NCI-H2107 (cell line): Measurements from ENCODE around the gene KLHL17.

ENCODE experiments used
- DNase-seq: peaks from one replicate; lab custom pipeline; 2025; lab: John Stamatoyannopoulos, UW

KLHL17 gene

GRCh38 chr1:923131-923990 lies 37.0 kb upstream of the KLHL17 start, which contains the start of gene SAMD11:
TSS of gene SAMD11 (plus strand) at chr1:923923. CDS start at chr1:924432, 509 bp downstream.
- no peak for DNase-seq

DNA sequence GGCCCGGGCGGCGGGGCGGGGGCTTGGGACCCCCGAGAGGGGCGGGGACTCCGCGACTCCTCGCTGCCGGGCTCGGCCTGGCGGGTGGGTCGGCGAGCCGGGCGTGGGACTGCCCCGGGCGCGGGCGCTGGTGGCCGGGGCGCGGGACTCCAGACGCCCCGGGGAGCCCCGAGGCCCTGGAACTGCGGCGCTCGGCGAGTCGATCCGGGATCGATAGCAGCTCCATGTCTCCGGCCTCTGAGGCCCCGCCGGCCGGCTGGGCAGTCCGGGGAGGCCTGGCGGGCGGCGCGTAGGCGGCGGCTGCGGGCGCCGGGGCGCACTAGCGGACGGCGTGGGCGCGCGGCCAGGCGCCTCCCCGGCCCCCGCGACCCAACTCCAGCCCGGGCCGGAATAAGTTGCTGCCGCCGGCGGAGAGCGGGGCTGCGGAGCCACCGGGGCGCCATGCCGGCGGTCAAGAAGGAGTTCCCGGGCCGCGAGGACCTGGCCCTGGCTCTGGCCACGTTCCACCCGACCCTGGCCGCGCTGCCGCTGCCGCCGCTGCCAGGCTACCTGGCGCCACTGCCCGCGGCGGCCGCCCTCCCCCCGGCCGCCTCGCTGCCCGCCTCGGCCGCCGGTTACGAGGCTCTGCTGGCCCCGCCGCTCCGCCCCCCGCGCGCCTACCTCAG lies 36.3 kb upstream of the KLHL17 start:
- DNase-seq = no peak

DNA sequence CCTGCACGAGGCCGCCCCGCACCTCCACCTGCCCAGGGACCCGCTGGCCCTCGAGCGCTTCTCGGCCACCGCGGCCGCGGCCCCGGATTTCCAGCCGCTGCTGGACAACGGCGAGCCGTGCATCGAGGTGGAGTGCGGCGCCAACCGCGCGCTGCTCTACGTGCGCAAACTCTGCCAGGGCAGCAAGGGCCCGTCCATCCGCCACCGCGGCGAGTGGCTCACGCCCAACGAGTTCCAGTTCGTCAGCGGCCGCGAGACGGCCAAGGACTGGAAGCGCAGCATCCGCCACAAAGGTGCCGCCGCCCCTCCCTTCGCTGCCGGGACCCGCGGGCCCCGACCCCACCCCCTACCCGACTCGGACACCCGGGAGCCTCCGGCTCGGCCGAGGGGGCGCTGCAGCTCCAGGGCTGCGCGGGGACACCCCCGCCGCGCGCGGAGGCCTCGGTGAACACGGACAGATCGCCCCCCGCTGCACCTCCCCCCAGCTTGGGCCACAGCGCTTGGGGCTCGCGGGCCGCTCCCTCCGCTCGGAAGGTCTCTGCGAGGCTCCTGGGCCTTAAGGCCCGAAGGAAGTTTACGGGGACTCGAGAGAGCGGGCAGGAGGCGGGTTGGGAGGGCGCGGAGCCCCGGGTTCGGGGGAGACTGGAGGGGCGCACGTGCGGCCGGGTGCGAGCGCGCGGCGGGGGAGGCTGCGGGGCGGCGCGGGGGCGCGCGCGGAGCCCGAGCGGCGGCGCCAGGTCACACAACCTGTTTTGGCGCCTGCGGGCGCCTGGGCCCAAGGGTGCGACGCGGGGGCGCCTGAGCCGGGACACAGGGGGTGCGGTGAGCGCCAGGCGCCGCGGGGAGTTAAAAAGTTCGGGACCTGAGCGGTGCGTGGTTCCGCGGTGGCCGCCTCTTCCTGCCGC lies 35.5 kb upstream of the KLHL17 start:
- no peak for DNase-seq

GRCh38 chr1:925561-926421 lies 34.6 kb upstream of the KLHL17 start:
- no peak for DNase-seq

DNA sequence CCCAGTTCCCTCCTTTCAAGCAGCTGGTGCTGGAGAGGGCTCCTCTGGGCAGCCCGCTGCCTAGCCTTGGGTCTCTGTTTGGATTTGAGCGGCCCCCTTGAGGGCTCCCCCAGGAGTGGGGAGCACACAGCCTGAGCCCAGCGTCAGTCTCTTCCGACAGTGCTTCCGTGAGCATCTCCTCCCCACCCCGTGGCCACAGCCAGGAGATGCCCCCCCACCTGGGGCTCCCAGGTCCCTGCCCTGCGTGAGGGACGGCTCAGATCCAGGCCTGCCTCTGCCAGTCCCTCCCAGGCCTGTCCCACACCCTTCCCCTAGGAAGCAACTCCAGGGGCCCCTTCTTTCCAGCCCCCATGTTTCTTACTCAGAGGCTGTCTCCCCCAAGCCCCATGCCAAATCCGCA lies 33.1 kb upstream of the KLHL17 start:
- no peak for DNase-seq

DNA sequence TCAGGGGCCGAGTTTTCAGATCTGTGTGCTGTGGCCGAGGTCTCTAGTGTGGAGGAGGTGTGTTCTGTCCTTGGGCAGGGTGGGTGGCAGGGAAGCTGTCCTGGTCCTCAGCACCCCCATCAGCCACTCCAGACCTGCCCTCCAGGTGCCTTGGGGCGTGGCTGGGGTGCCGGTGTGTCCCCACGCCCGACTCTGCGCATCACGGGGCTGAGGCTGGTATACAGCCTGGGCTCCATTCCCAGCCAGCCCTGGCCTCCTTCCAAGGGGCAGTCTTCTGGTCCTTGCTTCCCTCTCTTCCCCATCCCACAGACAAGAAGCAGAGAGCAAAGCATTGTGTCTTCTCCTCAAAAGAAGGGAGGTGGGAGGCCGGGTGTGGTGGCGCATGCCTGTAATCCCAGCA lies 32.6 kb upstream of the KLHL17 start:
- no peak for DNase-seq

GRCh38 chr1:928825-929661 lies 31.3 kb upstream of the KLHL17 start:
- DNase-seq = no peak

- DNase-seq = no peak
These were observed 30.4 kb upstream of the KLHL17 start for GRCh38 chr1:929712-930632.

DNA sequence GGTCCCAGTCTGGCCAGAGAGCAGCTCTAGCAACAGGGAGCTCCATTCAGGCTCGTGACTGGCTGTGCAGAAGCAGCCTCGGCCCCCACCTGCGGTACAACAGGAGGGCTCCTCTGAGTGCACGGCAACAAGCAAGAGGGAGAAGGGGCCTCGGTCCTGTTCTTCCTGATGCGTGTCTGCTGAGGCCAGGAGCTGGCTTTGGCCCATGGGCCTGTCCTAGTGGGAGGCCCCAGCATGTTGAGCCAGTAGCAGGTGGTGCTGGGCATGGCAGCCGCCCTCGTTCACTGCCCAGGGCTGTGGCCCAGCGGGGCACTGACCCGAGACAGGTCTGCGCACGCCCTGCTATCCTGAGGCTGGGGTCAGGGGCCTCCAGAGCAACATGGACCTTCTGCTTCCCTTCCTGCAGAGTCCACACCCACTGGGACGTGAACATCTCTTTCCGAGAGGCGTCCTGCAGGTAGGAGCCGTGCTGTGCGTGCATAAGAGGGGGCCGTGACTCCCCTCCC lies 29.7 kb upstream of the KLHL17 start:
- DNase-seq = no peak

GRCh38 chr1:931380-932172 lies 28.8 kb upstream of the KLHL17 start:
- DNase-seq = no peak

DNA sequence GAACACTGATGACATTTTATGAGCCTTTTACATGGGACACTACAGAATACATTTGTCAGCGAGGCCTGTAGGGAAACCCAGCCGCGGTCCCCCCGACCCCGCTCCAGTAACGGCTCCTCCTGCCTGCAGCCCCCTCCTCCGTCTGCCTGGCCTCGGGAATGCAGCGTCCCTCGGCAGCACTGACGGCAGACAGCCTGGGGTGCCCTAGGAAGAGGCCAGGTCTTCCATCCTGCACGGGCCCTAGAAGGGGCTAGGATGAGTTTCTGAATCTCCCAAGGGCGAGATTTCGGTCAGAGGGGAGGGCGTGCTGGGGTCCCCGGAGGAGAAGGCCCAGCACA lies 28.2 kb upstream of the KLHL17 start:
- DNase-seq = no peak

GRCh38 chr1:932776-933602 lies 27.4 kb upstream of the KLHL17 start:
- no peak for DNase-seq

DNA sequence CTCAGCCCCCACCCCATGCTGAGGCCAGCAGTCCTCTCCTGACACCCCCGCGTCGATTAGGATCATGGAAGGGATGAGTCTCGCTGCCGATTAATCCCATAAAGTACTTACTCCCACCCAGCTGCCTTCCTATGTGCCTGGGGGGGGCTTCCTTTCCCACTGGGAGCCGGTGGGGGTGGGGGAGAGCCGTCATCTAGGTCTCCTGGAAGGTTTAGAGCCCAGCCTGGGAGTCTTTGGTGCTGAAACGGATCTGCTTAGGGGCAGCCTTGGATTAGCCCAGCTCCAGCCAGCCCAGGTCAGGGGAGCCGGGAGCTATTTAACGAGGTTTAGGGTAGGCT lies 26.8 kb upstream of the KLHL17 start:
- DNase-seq = no peak

DNA sequence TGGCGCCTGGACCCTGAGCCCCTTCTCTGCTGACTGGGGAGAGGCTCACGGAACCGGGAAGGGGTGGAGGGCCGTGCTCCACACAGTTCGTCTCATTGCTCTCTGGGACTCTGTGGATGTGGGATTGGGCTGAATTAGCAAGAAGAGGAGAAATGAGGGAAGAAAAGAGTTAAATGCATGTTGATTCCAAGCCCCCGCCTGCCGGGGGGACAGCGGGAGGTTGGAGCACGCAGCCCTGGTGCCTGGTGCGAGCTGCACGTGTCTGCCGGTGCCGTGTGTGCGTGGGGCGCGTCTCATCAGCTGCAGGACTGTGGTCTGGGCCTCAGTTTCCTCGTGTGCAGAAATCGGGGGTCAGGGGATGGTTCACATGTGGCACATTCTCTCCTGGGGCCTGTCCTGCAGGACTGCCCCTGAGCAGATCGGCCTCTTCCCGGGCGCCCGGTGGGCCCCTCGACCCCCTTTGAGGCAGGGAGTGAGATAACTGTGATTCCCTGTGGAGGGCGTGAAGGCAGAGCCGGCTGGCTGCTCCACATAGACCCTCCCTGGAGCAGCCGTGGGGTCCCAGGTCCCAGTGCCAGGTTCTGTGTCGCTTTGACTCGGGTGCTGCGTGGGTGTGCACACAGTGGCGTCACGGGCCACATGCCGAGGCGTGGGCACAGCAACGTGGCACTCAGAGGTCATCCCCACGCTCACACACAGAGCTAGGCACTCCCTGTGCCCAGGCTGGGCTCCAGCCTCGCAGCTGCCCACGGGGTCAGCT lies 25.2 kb upstream of the KLHL17 start:
- DNase-seq = no peak

- no peak for DNase-seq
These were observed 24.6 kb upstream of the KLHL17 start for GRCh38 chr1:935751-936231.

- DNase-seq = no peak
These were observed 23.8 kb upstream of the KLHL17 start for GRCh38 chr1:936348-937264.
